OCI-LY3 (cell line): ENCODE data around the gene LCNL1.

ENCODE experiments used
- CTCF ChIP-seq: fragments of 200-600, 300-600 bp; sonication (generic); IDR thresholded peaks from 2 replicates; pipeline ENCODE4 v1.5.1; 2014; ENCODE audit warnings: antibody characterized with exemption, low read length, low read depth
- EZH2phosphoT487 ChIP-seq: fragments of 200-600 bp; shearing (Covaris generic); IDR thresholded peaks from 2 replicates; pipeline ENCODE4 v1.6.1; 2018; ENCODE audit warnings: antibody characterized with exemption, mixed run types, low read depth

GRCh38 chr9:136969150-136969549, 13.6 kb upstream of the LCNL1 start:
- TF ChIP-seq EZH2phosphoT487 (no peak), CTCF (no peak)
